HG03354 (cell line): ENCODE results near the gene FSCB.
"Not testable (repeated sequence)": the region's sequence is repeated elsewhere in the genome, so short reads cannot be mapped to it uniquely, and the experiment has no call there.

Source experiments
- ATAC-seq: cut with Tn5 transposase; IDR thresholded peaks from one replicate; pipeline ENCODE4 v1.9.1; 2021; ENCODE audit warnings: mild to moderate bottlenecking; ENCODE audit not compliant: unreplicated experiment, poor library complexity, severe bottlenecking

Gene FSCB

GRCh38 chr14:44507183-44507582, at the start of gene FSCB:
Gene FSCB (minus strand): TSS chr14:44507283. CDS start chr14:44506987, 296 bp downstream.
- ATAC-seq = no peak

- no peak for ATAC-seq
Measured at GRCh38 chr14:44531658-44532057, 24.6 kb upstream of the FSCB start.

DNA sequence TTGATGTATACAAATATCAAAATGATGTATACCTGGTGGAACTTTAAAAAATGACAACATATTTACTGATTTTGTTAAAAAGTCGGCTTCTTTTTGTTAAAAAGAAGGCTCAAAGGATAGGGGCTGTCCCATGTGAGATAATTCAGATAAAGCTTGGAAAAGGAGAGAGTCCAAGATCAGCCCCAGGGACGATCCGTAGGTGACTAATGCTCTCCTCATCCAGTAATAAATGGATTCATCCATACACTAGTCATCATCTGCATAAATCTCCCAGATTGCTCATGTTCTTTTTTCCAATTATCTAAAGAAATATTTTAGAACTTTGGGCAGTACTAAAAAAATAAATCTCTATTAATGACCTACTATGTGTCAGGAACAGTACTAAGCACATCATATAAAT, 23.4 kb upstream of the FSCB start:
- no peak for ATAC-seq

DNA sequence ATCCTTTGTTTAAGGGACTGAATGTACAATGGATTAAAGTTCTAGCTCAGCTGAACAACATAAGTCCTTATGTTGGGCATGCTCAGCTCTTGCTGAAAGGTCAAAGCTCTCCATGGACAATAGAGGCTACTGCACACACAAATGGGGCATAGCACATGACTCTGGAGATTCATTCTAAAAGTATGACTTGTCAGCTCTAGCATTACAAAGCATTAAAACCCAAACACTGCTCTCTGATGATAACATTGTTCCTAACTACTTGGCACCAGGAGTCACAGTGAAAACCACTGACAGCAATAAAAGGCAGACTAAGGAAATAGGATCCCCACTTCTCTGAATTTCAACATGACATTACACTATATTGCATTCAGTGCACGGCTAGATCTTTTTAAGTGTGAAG, 21.9 kb upstream of the FSCB start:
- no peak for ATAC-seq

DNA sequence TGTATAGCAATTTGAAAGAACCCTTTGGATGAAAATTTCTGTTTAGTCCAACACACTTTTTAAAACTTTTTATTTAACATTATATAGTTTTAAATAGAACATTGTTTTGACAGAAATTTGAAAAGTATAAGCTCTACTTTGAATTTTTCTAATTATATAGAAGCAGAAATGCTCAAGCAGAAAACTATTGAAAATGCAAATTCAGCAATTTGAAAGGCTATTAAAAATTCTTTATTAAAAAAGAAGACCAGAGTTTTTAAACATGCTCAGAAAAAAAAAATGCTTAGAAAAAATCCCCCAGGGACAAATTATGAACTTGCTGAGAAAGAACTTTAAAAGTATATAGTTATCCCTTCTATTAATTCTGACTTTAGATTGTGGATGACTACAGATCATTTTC, 21.1 kb upstream of the FSCB start:
- no peak for ATAC-seq

DNA sequence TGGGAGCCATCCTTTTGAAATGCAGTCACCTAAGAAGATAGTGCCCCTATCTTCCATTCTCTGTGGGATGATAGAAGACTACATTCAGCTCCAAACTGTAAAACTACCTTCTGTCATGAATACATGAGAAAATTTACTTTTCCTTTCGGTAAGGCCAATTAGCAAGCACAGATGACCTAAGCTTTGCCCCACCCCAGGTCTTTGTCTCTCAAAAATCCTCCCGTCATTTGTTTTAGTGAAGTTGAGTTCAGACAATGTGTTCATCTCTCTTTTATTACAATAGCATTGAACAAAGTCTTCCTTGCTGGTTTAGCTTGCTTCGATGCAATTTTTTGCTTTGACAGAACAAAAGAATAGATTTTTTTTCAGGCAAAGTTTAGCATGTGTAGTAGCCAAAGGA, 18.2 kb upstream of the FSCB start:
- no peak for ATAC-seq

- not testable (repeated sequence) for ATAC-seq
Measured at GRCh38 chr14:44515668-44516067, 8.6 kb upstream of the FSCB start.

DNA sequence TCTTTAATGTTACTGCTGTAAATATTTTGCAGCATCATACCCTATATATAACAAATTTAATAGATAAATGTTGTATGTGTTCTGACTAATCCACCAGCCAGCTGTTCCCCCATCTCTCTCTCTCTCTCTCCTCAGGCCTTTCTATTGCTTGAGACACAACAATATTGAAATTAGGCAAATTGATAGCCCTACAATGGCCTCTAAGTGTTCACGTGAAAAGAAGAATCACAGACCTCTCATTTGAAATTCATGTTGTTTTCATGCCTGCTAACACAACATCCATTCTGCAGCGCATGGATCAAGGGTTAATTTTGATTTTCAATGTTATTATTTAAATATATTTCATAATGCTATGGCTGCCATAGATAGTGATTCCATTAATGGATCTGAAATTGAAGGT, 1.8 kb upstream of the FSCB start:
- ATAC-seq = no peak

- no peak for ATAC-seq
Measured at GRCh38 chr14:44505588-44505987, 1.5 kb downstream of the FSCB start.

GRCh38 chr14:44497148-44497547, 9.9 kb downstream of the FSCB start:
- no peak for ATAC-seq

GRCh38 chr14:44494137-44494536, 12.9 kb downstream of the FSCB start:
- no peak for ATAC-seq

DNA sequence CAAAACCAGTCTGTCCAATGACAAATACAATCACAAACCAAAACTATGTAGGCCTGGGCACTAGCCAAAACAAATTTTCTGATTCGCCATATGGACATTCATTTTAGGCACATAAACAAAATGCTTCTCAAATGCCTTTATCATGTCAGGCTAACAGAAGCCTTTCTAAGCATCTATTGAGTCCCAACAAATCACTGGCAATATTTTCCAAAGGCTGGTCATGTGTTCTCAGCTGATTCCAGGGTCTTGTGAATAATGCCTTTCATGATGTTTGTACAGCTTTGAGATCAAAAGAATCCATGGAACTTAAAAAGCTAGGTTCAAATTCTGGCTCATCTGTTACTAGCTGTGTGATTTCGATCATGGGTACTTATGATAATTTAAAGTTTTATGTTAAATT, 16.1 kb downstream of the FSCB start:
- ATAC-seq = no peak

- ATAC-seq = no peak
Measured at GRCh38 chr14:44477953-44478352, 29.1 kb downstream of the FSCB start.

GRCh38 chr14:44468771-44469170, 38.3 kb downstream of the FSCB start:
- ATAC-seq = no peak

GRCh38 chr14:44463356-44464004, 43.6 kb downstream of the FSCB start:
- ATAC-seq = no peak

- ATAC-seq = no peak
Measured at GRCh38 chr14:44462381-44462780, 44.7 kb downstream of the FSCB start.

- no peak for ATAC-seq
Measured at GRCh38 chr14:44461811-44462210, 45.3 kb downstream of the FSCB start.
